ENCODE measurements around the gene SNX32.

DNA sequence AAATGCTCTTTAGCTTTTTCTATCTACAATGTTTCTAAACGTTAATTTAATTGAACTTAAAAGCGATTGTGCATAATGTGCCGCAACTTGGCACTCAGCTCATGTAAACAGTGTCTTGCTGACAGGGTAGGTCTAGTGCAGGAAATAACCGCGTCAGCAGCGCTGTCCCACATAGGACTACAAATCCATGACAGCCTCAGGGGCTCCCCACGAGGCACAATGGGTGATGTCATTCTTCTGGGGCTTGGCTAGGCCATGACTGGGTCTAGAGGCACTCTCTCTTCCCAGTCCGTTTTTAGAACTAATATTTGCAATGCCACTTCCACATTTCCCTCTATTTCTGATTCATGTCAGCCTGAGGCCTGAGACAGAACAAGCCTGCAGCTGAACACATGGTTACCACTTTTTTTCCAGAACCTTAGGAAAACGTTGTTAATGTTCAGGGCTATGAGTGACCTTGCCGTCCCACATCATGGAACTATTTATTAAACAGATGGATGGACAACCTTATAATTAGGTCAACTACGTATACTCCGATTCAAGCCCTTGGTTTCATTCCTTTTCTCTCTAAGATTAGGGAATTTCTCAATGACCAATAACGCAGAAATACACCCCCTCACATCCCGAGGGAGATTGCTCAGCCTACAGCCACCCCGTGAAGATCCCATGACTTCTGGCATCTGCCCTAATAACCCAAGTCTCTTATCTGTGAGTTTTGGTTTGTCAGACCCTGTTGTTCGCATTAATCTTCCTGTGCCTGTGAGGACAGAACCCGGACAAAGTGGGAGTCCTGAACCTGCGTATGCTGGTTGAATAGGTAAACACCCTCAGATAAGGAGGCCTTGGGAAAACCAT, 19.4 kb upstream of the SNX32 start:
- TF ChIP-seq, protein P1, sequence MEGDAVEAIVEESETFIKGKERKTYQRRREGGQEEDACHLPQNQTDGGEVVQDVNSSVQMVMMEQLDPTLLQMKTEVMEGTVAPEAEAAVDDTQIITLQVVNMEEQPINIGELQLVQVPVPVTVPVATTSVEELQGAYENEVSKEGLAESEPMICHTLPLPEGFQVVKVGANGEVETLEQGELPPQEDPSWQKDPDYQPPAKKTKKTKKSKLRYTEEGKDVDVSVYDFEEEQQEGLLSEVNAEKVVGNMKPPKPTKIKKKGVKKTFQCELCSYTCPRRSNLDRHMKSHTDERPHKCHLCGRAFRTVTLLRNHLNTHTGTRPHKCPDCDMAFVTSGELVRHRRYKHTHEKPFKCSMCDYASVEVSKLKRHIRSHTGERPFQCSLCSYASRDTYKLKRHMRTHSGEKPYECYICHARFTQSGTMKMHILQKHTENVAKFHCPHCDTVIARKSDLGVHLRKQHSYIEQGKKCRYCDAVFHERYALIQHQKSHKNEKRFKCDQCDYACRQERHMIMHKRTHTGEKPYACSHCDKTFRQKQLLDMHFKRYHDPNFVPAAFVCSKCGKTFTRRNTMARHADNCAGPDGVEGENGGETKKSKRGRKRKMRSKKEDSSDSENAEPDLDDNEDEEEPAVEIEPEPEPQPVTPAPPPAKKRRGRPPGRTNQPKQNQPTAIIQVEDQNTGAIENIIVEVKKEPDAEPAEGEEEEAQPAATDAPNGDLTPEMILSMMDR (IDR thresholded peaks at IDR 0.05; ENCODE audit: low read depth, low read length) = no peak
- TF ChIP-seq EZH2phosphoT487 (IDR thresholded peaks at IDR 0.05; ENCODE audit: low read depth) = no peak

Data from OCI-LY3 (cell line).